Measurements from ENCODE around the gene LMNA.

DNA sequence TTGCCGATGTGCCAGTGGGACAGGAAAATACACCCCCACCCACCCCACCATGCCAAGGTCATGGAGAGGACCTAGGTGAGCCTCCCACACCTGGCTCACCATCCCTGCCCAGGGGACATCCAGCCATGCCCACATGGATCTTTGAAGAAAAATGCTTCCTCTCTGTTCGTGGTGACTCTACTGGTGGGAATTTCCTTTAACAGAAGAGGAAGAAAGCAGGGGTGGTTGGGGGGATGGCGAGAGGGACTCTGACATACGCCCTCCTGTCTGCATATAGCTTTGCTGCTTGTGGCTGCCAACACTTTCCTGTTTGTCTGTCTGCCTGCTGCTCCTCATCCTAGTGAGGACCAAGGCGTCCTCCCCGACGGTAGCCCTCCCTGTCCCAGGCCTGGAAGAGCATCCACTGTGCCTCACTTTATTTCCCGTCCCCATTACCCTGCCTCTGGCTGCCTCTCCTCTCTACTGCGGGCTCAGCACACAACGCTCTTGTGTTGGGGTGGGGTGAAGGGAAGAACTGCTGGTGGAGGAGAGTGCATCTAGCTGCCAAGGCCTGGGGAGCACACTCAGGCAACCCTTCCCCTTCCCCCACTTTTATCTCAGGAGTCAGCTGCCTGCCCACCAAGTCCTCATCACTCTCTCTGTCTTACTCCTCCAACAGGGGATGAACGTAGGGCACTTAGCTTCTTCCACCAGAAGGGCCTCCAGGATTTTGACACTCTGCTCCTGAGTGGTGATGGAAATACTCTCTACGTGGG, 41.4 kb downstream of the LMNA start:
- no peak for TF ChIP-seq YY1 (IDR thresholded peaks at IDR 0.05; ENCODE audit: low read depth)
- TF ChIP-seq, protein P1, sequence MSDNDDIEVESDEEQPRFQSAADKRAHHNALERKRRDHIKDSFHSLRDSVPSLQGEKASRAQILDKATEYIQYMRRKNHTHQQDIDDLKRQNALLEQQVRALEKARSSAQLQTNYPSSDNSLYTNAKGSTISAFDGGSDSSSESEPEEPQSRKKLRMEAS (IDR thresholded peaks at IDR 0.05; ENCODE audit: low read depth), result no peak
- TF ChIP-seq, protein P2, sequence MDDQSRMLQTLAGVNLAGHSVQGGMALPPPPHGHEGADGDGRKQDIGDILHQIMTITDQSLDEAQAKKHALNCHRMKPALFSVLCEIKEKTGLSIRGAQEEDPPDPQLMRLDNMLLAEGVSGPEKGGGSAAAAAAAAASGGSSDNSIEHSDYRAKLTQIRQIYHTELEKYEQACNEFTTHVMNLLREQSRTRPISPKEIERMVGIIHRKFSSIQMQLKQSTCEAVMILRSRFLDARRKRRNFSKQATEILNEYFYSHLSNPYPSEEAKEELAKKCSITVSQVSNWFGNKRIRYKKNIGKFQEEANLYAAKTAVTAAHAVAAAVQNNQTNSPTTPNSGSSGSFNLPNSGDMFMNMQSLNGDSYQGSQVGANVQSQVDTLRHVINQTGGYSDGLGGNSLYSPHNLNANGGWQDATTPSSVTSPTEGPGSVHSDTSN (IDR thresholded peaks at IDR 0.05), result no peak
- no peak for TF ChIP-seq EP300 (IDR thresholded peaks at IDR 0.05; ENCODE audit: borderline replicate concordance in 1 of 2, low read depth in 1 of 2, low read length in 1 of 2)
- TF ChIP-seq, protein P3, sequence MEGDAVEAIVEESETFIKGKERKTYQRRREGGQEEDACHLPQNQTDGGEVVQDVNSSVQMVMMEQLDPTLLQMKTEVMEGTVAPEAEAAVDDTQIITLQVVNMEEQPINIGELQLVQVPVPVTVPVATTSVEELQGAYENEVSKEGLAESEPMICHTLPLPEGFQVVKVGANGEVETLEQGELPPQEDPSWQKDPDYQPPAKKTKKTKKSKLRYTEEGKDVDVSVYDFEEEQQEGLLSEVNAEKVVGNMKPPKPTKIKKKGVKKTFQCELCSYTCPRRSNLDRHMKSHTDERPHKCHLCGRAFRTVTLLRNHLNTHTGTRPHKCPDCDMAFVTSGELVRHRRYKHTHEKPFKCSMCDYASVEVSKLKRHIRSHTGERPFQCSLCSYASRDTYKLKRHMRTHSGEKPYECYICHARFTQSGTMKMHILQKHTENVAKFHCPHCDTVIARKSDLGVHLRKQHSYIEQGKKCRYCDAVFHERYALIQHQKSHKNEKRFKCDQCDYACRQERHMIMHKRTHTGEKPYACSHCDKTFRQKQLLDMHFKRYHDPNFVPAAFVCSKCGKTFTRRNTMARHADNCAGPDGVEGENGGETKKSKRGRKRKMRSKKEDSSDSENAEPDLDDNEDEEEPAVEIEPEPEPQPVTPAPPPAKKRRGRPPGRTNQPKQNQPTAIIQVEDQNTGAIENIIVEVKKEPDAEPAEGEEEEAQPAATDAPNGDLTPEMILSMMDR (IDR thresholded peaks at IDR 0.05), result no peak
- no peak for TF ChIP-seq MEF2A (IDR thresholded peaks at IDR 0.05; ENCODE audit: borderline replicate concordance, low read depth)
- TF ChIP-seq POLR2AphosphoS5 (IDR thresholded peaks at IDR 0.05; ENCODE audit: low read depth, low read length), result no peak
- TF ChIP-seq RFX5 (IDR thresholded peaks at IDR 0.05; ENCODE audit: low read length), result no peak

Data from SK-N-SH (cell line).